Activated CD8-positive, alpha-beta memory T cell treated with anti-CD3 and anti-CD28 coated beads, Interleukin-2, amount 50 U/mL, for 1 hour (primary cell): ENCODE data around the gene SPTLC3.

Source experiments
- DNase-seq: peaks from one replicate; pipeline ENCODE4 v3.0.0-alpha.2; 2020; ENCODE audit errors: extremely low read depth

SPTLC3 gene

DNA sequence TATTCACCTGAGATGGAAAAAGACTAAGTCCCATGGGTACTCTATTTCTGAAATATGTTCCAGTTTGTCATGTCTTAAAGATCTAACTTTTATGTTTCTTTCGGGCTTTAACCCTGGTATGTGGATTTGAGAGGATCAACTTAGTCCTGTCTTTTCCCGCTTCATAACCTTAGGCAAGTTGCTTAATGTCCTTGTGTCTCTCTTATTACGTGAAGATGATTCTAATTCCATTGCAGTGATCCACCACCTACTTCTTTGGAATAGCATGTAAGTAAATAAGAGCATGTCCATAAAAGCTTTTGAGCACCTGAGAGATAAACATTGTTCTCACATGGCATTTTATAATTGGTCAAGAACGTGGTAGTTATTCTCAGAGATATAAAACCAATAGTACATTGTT lies 23.0 kb downstream of the SPTLC3 start:
- no peak for DNase-seq

DNA sequence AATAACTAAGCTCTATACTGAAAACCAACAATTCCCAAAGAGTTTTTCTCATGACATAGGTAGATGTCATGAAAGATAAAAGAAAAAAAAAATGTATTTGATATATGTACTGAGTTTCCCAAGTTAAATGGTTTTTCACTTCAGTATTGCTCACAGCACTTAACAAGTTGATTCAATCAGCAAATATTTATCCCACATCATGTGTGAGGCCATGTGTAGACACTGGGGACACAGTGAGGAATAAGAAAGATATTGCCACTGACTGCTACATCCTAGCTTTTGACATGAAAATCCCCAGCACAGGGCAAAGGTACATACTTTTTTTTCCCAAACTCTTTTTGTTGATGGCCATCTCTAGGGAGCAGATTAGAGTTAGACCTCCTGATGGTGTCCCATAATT lies 25.3 kb downstream of the SPTLC3 start:
- no peak for DNase-seq

DNA sequence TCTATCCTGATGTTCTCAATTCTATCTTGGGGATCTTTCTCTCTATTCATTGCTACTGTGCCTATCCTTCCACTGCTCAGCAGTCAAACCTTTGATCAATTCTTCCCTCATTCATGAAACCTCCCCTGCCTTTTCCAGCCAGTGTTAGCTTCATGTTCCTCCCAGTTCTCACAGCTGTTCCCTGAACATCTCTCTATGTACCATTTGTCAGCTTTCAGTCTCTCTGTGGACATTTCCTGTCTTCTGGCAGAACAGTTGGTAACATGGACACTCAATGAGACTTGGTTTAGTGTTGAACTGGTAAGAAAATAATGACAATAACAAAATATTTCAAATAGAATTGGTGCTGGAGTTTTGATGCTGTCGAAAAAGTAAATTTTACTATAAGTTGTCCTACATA lies 26.2 kb downstream of the SPTLC3 start:
- DNase-seq: no peak

DNA sequence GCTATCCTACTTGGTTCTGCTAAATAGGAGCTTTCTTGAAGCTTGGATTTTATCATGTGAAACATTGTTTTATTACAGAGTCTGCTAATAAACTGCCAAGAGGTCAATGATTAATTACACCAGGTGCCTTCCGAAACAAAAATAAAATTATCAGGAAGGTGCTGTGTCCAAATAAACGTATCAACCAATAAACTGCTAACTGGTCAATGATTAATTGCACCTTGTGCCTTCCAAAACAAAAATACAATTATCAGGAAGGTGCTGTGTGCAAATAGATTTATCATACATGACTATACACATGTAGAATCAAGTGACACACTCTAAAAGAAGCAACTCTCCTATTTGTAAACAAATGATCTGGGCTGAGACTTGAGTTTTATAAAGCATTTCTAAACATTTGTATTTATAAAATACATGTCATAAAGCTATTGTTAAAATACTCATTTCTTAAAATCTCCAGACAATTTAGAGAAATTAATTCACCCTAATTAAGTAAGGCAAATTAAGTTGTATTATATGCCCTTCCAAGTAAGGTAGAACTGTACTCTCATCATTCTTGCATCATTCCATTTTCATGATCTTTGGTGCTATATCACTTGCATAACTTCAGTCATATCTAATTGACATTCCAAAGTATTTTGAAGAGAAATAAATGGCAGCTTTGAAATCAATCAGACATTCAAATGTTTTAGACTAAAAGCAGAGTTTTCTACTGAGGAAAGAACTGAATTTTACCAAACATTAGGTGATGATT lies 26.8 kb downstream of the SPTLC3 start:
- DNase-seq: no peak

DNA sequence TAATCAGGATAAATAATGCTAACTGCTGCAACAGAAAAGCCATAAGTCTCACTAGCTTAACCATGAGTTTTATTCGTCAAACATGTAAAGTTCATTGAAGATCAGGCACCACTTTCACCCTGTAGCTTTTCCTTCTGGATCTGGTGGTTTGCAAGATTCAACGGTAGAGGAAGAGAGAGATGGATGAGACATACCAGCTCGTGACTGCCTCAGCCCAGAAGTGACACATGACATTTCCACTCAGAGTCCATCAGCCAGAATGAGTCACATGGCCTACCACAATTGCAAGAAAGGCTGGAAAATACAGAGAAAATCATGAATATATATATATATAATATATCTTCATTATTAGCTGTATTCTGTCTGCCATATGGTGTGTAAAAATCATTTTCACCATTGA lies 29.0 kb downstream of the SPTLC3 start:
- DNase-seq: no peak

DNA sequence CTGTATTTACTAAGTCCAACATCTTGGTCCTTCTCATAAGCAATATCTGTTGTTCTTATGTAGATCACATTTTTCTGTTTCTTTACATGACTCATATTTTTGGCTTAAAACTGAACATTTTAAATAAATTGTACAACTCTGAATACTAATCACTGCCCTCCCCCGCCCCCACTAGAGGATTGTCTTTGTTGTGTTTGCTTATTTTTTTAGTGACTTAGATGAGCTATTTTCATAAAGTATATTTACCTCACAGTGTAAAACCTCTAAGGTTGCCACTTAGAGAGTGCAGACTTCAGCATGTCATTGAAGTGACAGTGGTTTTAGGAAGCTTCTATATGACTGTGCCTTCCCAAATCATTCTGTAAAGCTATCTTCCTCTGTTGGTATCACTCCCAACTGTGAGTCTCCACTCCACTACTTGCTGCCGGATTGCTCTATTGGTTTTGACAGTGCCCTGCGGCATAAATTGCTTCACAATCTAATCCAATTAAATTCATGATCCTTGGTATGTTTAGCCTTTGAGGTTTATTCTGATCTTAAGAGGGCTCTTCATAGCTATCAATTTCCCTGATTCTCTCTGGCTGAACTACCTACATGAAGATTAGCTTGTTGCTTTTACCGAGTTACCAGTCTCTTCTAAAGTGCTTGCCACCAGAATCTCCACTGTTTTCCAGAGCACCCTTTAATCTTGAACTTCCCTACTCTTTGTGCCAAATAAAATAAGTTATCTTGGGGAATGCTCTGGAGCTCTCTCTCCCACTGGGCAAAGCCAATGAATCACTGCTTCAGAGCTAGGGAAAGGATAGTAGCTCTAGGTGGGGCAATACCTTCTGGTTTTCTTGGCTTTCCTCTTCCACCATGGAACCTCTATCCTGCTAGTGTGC lies 33.0 kb downstream of the SPTLC3 start:
- no peak for DNase-seq

DNA sequence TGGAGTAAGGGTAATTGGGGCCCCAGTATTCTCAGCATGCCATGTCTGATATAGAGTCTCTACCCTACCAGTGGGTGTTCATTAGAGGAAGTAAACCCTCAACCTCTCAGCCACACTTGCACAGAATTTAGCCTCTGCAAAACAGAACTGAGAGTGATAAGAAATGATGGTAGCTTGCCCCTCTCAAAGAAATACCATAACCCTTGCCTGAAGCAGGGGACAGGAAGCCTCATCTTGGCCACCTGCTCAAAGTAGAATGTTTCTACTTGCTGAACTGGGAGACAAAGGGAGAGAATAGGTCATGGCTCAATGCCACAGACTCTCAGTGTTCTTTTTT lies 33.7 kb downstream of the SPTLC3 start:
- DNase-seq: no peak

DNA sequence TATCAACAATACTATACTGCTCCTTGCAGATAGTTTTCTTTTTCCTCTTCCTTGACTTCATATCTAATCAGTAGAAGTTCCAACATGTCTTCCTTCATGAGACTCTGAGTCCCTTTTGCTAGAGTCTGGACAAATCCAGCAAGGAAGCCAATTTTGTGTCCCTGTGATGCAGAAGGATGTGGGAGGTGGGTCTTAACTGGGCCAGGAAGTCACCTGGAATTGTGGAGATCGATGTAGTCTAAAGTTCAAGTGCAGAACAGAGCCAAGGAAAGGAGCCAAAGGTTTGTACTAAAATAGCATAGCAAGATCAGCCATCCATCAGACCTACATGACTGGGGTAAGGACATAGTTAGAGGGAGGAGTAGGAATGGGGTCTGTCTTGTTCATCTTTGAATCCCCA lies 37.6 kb downstream of the SPTLC3 start:
- DNase-seq: no peak

DNA sequence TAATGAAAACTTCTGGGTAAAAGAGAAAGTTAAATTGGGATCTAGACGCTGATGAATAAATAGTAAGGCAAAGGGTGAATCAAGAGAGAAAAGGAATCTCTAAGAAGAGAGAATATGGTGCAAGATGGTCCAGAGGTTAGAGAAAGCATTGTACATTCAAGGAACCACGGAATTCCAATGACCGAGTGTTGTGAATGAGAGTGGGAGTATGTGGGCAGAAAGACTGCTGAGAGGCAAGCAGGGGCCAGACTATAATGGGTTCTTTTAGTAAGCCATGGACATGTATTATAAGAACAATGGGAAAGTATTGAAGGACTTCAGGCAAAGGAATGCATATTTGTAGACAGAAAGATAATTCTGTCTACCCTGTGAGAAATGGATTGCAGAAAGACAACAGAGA lies 45.2 kb downstream of the SPTLC3 start:
- no peak for DNase-seq

- no peak for DNase-seq
Observed at GRCh38 chr20:13058666-13059389, 50.1 kb downstream of the SPTLC3 start.

GRCh38 chr20:13059398-13060136 lies 50.8 kb downstream of the SPTLC3 start:
- no peak for DNase-seq

DNA sequence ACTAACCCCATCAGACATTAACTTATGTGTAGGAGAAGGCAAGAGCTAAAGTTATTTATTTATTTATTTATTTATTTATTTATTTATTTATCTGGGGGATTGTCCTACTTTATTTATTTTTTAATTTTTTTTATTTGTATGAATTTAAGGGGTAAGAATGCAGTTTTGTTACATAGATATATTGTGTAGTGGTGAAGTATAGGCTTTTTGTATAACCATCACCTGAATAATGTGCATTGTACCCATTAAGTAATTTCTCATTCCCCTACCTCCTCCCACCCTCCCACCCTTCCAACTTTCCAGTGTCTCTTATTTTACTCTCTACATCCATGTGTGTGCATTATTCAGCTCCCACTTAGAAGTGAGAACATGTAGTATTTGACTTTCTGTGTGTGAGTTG lies 51.6 kb downstream of the SPTLC3 start:
- no peak for DNase-seq

GRCh38 chr20:13061381-13061780 lies 52.6 kb downstream of the SPTLC3 start:
- no peak for DNase-seq

DNA sequence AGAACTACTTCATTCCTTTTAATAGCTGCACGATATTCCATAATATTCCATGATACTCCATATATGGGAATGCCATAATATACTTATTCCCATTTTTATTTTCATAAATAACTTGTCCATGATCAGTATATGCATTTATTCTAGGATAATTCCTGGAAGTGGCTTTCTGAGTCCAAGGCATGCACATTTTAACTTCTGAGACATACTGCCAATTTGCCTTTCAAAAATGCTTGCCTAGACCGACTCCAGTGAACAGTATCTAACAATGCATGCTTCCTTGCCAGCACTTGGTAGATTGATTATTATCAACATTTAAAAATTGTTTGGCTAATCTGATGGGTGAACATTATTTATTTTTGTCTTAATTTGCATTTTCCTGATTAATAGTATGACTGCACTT lies 54.0 kb downstream of the SPTLC3 start:
- DNase-seq: no peak

GRCh38 chr20:13068336-13068735 lies 59.6 kb downstream of the SPTLC3 start:
- no peak for DNase-seq

DNA sequence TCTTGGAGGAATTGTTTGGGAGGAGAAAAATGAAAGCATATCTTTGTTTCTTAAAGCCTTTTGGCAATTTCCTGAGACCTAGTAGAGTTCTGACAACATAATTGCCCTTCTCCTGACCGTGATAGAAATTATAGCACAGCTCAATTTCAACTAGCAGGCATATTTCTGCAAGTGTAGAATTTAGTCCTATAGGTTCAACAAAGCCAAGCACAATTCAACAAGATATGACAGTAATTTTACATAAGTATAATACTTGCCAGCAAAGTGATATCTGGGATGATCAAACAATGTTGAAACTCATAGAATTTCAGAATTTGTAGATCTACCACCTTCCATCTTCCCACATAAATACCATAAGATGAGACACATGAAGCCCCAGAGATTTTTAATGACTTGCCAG lies 73.1 kb downstream of the SPTLC3 start:
- no peak for DNase-seq

GRCh38 chr20:13082378-13082777 lies 73.6 kb downstream of the SPTLC3 start:
- DNase-seq: no peak

GRCh38 chr20:13085275-13085674 lies 76.5 kb downstream of the SPTLC3 start:
- DNase-seq: no peak

DNA sequence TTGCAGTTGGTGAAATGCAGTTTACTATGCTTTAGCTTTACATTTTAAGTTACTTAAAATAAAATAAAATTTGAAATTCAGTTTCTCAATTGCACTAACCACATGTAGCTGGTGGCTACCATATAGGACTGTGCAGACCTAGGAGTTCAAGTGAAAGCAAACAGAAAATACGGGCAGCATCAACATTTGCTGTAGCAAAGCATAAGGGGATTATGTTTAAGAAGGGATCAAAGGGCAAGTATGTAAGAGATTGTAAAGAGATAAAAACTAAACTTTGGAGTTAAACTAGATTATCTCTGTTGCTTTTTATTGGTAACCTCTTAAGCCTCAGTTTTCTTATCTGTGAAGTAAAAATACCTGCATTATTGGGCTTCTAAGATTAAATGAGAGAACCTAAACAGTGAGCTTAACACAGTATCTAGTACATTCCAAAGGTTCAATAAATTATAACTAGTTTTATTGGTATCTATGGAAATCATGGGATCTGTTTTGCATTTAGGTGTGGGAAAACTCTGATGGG lies 81.2 kb downstream of the SPTLC3 start:
- DNase-seq: no peak

DNA sequence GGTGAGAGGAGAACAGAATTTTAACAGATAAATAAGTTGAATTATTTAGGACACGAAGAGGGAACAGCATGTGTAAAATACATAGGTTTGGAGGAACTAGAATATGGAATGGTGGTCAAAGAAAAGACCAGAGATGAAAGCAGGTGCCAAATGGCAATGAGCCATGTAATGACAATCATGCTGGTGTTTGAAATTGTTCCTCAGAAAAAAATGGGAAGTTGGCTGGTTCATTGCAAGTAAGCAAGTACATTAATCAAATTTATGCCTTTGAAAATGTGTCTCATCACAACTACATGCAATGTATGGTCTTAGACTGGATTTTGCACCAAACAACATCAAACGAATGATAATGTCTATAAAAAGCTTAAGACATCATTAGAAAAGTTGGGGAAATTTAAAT lies 83.3 kb downstream of the SPTLC3 start:
- no peak for DNase-seq

- DNase-seq: no peak
Observed at GRCh38 chr20:13094976-13095375, 86.2 kb downstream of the SPTLC3 start.
